Hepatocyte (in vitro differentiated cells): ENCODE data around the gene WAC.

ENCODE experiments used
- CTCF ChIP-seq: fragments of 200-600 bp; sonication (generic); IDR thresholded peaks from 2 replicates; pipeline ENCODE4 v1.5.1; 2016; ENCODE audit warnings: antibody characterized with exemption, mild to moderate bottlenecking; ENCODE audit not compliant: poor library complexity
- EZH2 ChIP-seq: fragments of 200-600 bp; sonication (generic); IDR thresholded peaks from 2 replicates; pipeline ENCODE4 v1.6.1; 2016; ENCODE audit warnings: antibody characterized with exemption, mild to moderate bottlenecking, borderline replicate concordance

- TF ChIP-seq EZH2 (no peak), CTCF (no peak)
These were observed 136.6 kb downstream of the WAC start for GRCh38 chr10:28669227-28670173.
